HG03460 (cell line): ENCODE results near the gene ZNF638.
"Not testable (repeated sequence)": the region's sequence is repeated elsewhere in the genome, so short reads cannot be mapped to it uniquely, and the experiment has no call there.

Source experiments
- ATAC-seq: cut with Tn5 transposase; IDR thresholded peaks from one replicate; pipeline ENCODE4 v1.9.1; 2021; ENCODE audit not compliant: unreplicated experiment

ZNF638 gene

DNA sequence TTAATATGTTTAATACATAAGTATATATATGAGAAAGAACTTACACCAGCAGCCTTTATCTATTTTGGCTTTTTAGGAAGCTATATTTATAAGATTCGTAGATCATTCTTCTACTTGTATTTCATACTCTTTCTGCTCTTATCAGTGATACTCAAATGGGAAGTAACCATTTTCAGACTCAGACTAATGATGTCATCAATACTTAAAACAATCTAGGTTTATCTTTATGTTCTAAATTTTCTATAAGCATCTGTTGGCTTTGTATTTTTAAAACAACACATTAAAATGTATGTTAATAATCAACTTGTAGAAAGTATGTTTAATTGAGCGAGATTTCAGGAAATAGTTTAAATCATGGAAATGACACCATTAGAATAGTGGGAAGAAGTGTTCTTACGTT is 70.8 kb downstream of the ZNF638 start:
- no peak for ATAC-seq

DNA sequence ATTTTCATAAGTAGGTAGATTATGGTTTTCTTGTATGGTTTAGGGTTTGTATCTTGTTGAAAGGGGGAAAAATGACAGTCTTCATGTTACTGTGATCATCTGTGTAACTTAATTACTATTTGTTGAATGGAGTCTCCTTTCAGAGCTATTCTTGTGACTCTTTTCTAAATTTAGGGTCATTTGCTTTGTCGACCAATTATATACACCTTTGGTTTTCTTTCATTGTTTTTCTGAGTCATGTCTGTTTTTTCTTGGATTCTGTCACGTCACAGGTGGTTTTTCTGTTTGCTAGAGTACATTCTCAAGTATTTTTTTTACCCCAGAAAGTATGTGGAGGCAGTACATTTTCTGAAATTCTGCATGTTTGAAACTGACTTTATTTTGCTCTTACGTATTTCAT is 78.0 kb downstream of the ZNF638 start:
- no peak for ATAC-seq

- no peak for ATAC-seq
These were observed 79.1 kb downstream of the ZNF638 start for GRCh38 chr2:71410696-71411095.

DNA sequence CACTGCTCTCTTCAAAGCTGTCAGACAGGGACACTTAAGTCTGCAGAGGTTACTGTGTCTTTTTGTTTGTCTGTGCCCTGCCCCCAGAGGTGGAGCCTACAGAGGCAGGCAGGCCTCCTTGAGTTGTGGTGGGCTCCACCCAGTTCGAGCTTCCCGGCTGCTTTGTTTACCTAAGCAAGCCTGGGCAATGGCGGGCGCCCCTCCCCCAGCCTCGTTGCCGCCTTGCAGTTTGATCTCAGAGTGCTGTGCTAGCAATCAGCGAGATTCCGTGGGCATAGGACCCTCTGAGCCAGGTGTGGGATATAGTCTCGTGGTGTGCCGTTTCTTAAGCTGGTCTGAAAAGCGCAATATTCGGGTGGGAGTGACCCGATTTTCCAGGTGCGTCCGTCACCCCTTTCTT is 85.3 kb downstream of the ZNF638 start:
- ATAC-seq = not testable (repeated sequence)

- ATAC-seq = no peak
These were observed 86.0 kb downstream of the ZNF638 start for GRCh38 chr2:71417300-71418202.

- no peak for ATAC-seq
These were observed 87.6 kb downstream of the ZNF638 start for GRCh38 chr2:71419145-71419544.

DNA sequence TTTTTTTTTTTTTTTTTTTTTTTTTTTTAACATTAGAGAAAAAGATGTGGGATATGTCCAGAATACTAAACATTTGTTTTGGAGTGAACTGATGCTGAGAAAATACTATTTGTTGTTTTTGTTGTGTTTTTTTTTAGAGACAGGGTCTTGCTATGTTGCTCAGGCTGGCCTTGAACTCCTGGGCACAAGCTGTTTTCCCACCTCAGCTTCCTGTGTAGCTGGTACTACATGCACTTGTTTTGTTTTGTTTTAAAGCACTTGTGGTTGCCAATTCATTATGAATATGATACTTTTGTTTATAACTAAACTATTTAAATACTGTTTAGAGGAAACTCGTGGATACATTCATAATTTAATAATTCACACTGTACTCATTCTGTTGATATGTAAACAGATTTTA is 88.4 kb downstream of the ZNF638 start:
- no peak for ATAC-seq

- ATAC-seq = no peak
These were observed 91.2 kb downstream of the ZNF638 start for GRCh38 chr2:71422786-71423185.

DNA sequence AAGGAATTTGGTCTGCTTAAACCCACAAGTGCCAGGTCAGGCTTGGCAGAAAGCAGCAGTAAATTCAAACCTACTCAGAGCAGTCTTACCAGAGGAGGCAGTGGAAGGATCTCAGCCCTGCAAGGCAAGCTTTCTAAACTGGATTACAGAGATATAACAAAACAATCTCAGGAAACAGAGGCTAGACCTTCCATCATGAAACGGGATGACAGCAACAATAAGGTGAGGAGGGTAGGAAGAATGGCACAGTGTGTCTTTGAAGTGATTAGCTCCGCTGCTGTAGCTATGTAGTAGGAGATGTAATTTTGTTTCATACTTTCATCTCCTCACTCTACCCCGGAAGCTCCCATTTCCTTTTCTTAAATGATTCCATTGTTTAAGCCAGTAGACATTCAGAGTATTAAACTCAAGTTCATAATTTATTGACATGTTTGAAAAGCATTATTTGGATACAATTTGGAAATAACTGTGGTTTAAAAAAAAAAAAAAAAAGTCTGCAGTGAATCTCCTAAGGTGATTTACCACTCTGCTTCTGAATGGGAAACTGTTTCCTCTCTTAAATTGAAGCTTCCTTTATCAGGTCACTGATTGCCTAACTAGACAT is 92.3 kb downstream of the ZNF638 start:
- no peak for ATAC-seq

GRCh38 chr2:71426721-71427120 is 95.1 kb downstream of the ZNF638 start:
- no peak for ATAC-seq

DNA sequence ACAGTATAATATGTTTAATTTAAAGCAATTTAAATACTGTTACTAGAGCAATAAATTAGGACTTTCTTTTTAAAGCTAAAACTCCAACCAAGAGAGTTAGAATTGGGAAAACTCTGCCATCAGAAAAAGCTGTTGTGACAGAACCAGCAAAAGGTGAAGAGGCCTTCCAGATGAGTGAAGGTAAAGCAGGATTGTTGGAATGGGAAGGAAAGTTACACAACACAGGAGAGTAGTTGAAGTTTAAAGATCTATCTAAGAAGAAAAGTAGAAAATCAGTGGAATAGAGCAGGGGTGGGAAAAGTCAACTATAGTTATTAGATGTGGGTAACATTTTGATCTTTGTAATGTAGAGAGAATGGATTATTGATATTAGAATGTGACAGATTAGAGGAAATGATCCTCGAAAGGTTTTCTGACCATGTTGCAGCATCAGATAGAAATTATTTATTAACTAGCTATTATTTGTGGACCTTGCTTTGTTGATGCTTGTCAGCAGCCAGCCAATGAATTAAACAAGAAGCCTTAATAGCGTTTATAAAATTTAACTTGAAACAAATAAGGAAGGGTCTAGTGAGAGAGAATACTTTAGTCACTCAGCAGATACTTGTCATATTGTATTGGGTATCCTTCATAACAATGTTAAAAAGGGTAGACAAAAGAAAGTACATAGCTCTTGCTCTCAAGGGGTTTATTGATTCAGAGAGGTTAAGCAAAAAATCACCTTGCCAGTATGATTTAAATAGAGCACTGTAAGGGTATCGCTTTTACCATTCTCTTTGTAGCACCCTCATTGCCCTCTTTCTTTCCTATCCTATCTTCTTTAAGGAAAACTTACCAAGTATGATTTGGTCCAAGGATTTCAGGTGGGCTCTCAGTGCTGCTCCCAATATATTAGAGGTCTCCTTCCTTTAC is 97.1 kb downstream of the ZNF638 start:
- no peak for ATAC-seq

DNA sequence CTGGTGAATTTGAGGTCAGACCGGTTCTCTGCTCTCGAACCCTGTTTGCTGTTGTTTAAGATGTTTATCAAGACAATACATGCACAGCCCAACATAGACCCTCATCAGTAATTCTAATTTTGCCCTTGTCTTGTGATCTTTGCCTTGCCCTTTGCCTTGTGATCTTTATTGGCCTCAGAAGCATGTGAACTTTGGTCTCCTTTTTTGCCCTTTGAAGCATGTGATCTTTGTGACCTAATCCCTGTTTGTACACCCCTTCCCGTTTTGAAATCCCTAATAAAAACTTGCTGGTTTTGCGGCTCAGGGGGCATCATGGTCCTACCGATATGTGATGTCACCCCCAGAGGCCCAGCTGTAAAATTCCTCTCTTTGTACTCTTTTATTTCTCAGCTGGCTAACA is 113.6 kb downstream of the ZNF638 start:
- ATAC-seq = not testable (repeated sequence)

GRCh38 chr2:71446505-71446904 is 114.9 kb downstream of the ZNF638 start:
- no peak for ATAC-seq

DNA sequence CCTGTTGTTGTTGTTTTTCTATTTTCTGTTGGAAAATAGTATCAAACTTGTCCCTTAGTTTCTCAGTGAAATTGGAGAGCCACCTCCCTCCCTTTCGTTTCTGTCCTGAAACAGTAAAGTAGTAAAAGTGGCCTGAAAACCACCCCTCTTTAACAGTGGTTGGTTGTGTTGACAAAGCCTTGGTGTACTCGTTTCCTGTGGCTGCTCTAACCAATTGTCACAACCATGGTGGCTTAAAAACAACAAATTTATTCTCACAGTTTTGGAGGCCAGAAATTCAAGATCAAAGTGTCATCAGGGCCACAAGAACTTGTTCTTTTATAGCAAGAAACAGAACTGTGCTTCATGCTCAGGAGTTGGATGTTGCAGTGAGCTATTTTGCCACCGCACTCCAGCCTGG is 117.8 kb downstream of the ZNF638 start:
- no peak for ATAC-seq

- no peak for ATAC-seq
These were observed 120.1 kb downstream of the ZNF638 start for GRCh38 chr2:71451705-71452104.

GRCh38 chr2:71452565-71452964 is 121.0 kb downstream of the ZNF638 start:
- no peak for ATAC-seq

GRCh38 chr2:71453404-71454220 is 122.0 kb downstream of the ZNF638 start, which contains the start of gene DYSF:
Gene DYSF, plus strand, starts transcription at chr2:71453561.
- no peak for ATAC-seq

- ATAC-seq = no peak
These were observed 122.8 kb downstream of the ZNF638 start for GRCh38 chr2:71454221-71455010.

DNA sequence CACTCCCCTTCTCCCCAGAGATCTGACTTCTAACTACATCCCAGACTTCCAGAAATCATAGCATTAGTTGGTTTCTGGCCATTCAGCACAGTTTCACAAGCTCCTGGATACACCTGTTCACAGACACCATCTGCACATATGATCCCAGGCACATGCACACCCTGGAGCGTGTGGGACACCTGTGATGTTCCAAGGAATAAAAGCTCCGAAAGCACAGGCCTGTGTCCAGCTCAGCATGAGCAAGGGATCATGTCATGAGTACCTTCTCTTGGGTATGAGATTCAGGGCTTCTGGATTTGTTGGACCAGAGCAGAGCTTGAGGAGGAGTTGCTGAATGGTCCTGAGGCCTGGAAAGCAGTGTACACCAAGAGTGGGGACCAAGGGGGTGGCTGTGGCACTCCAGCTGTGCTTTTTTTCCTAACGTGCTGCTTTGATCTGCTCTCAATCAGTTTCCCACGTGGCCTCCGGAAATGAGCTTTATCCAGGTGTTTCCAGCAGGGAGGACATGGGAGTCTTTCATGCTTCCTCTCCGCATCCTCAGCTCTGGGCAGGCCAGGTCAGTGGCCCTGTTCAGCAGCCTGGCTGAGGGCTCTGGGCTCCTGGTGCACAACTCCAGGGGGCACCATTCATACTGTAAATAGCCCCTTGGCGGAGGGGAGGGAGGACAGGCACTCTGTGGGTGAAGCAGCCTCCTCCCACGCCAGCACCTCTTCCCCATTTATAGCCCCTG is 123.6 kb downstream of the ZNF638 start:
- no peak for ATAC-seq
